GM23338 (cell line): ENCODE measurements around the gene SLC9A1. TPM values are rescaled to one million over a fixed set of nuclear protein-coding genes. Genes with fewer than 3 reads are reported as not detected.

Experiments
- ATAC-seq: fragments of 200-7000 bp; cut with Tn5 transposase; 3 replicates; pipeline ENCODE4 v1.9.1; 2020
- DNase-seq: peaks from one replicate; pipeline ENCODE4 v3.0.0-alpha.2; 2015; ENCODE audit warnings: low spot score
- H2AFZ ChIP-seq: fragments of 200-600 bp; sonication (generic); 2 replicates; pipeline ENCODE4 v1.8.0; 2016; ENCODE audit warnings: antibody characterized with exemption, mild to moderate bottlenecking, moderate library complexity
- H3F3A ChIP-seq: fragments of 200-600 bp; sonication (generic); replicated peaks from 2 replicates; pipeline ENCODE4 v1.8.0; 2017; ENCODE audit warnings: antibody characterized with exemption, mixed run types, low read depth
- H3K27ac ChIP-seq: fragments of 200-600 bp; sonication (generic); 2 replicates; pipeline ENCODE4 v1.6.1; 2016; ENCODE audit warnings: low read depth
- H3K27me3 ChIP-seq: fragments of 200-600 bp; sonication (generic); 2 replicates; pipeline ENCODE4 v1.8.0; 2016; ENCODE audit warnings: mild to moderate bottlenecking, mixed run types, moderate library complexity; ENCODE audit not compliant: insufficient read depth
- H3K36me3 ChIP-seq: fragments of 200-600 bp; sonication (generic); 2 replicates; pipeline ENCODE4 v1.8.0; 2016; ENCODE audit warnings: mild to moderate bottlenecking; ENCODE audit not compliant: insufficient read depth
- H3K4me1 ChIP-seq: fragments of 200-600 bp; sonication (generic); 2 replicates; pipeline ENCODE4 v1.8.0; 2016; ENCODE audit warnings: mild to moderate bottlenecking, moderate library complexity; ENCODE audit not compliant: insufficient read depth
- H3K4me2 ChIP-seq: fragments of 200-600 bp; sonication (generic); 2 replicates; pipeline ENCODE4 v1.7.1; 2017; ENCODE audit warnings: mixed run types
- H3K4me3 ChIP-seq: fragments of 200-600 bp; sonication (generic); 2 replicates; pipeline ENCODE4 v1.6.1; 2016; ENCODE audit warnings: mixed run types
- H3K79me2 ChIP-seq: fragments of 200-600 bp; sonication (generic); replicated peaks from 2 replicates; pipeline ENCODE4 v1.8.0; 2017; ENCODE audit warnings: mild to moderate bottlenecking; ENCODE audit not compliant: insufficient read depth
- H3K9me2 ChIP-seq: fragments of 200-600 bp; sonication (generic); 2 replicates; pipeline ENCODE4 v1.8.0; 2017; ENCODE audit not compliant: insufficient read depth
- H4K20me1 ChIP-seq: fragments of 200-600 bp; sonication (generic); replicated peaks from 2 replicates; pipeline ENCODE4 v1.8.0; 2017; ENCODE audit warnings: mild to moderate bottlenecking; ENCODE audit not compliant: insufficient read depth
- H3K27ac Mint-ChIP-seq: 2 replicates; pipeline ENCODE4 v1.8.0; 2020; ENCODE audit warnings: inconsistent platforms, mild to moderate bottlenecking, moderate library complexity, mixed read lengths
- H3K27me3 Mint-ChIP-seq: 3 replicates; pipeline ENCODE4 v1.8.0; 2022; ENCODE audit warnings: low read depth, mild to moderate bottlenecking, moderate library complexity, mixed read lengths, inconsistent platforms; ENCODE audit not compliant: insufficient read depth, poor library complexity
- H3K36me3 Mint-ChIP-seq: 3 replicates; pipeline ENCODE4 v1.8.0; 2021; ENCODE audit warnings: low read depth, mild to moderate bottlenecking, inconsistent platforms, moderate library complexity, mixed read lengths
- H3K4me1 Mint-ChIP-seq: 3 replicates; pipeline ENCODE4 v1.8.0; 2020; ENCODE audit warnings: mild to moderate bottlenecking, inconsistent platforms, mixed read lengths
- H3K4me3 Mint-ChIP-seq: 3 replicates; pipeline ENCODE4 v1.8.0; 2021; ENCODE audit warnings: moderate library complexity, mild to moderate bottlenecking, inconsistent platforms, mixed read lengths
- H3K9me3 Mint-ChIP-seq: 3 replicates; pipeline ENCODE4 v1.8.0; 2020; ENCODE audit warnings: moderate library complexity, mild to moderate bottlenecking, inconsistent platforms, mixed read lengths
- ETS1 ChIP-seq: IDR thresholded peaks from 2 replicates; pipeline ENCODE4 v1.6.1; 2016; ENCODE audit warnings: antibody characterized with exemption
- EZH2 ChIP-seq: fragments of 200-600 bp; sonication (generic); IDR thresholded peaks from one replicate; pipeline ENCODE4 v1.8.0; 2017; ENCODE audit warnings: antibody characterized with exemption, mild to moderate bottlenecking, low read depth; ENCODE audit not compliant: unreplicated experiment
- EZH2phosphoT487 ChIP-seq: fragments of 200-600 bp; sonication (generic); IDR thresholded peaks from one replicate; pipeline ENCODE4 v1.8.1; 2018; ENCODE audit warnings: antibody characterized with exemption; ENCODE audit not compliant: unreplicated experiment
- NANOG ChIP-seq: IDR thresholded peaks from 2 replicates; pipeline ENCODE4 v1.6.1; 2016; ENCODE audit warnings: antibody characterized with exemption, borderline replicate concordance
- POLR2AphosphoS5 ChIP-seq: IDR thresholded peaks from 2 replicates; pipeline ENCODE4 v1.6.1; 2016; ENCODE audit warnings: antibody characterized with exemption, low read depth
- REST ChIP-seq: IDR thresholded peaks from one replicate; pipeline ENCODE4 v1.6.1; 2018; ENCODE audit warnings: antibody characterized with exemption; ENCODE audit not compliant: unreplicated experiment
- STAT1 ChIP-seq: IDR thresholded peaks from one replicate; pipeline ENCODE4 v1.6.1; 2016; ENCODE audit warnings: antibody characterized with exemption; ENCODE audit not compliant: unreplicated experiment
- ZNF331 ChIP-seq: fragments of 250-450 bp; sonication (Bioruptor Pico); IDR thresholded peaks from 2 replicates; pipeline ENCODE4 v1.5.0; 2020; ENCODE audit warnings: low read depth, mild to moderate bottlenecking, moderate library complexity
- polyA plus RNA-seq: library from polyadenylated mRNA; unstranded; fragments of >200 nt; fragmentation: Nextera tagmentation; extraction: Ambion mirVana; gene quantifications from 2 replicates; pipeline ENCODE4 v1.2.1, GENCODE V29; 2016
- total RNA-seq: library from RNA; depleted of rRNA; stranded (reverse); fragments of >200 nt; shearing (Covaris generic); gene quantifications from 2 replicates; pipeline ENCODE4 v1.2.3, GENCODE V29; 2014

SLC9A1 gene
- total and polyA plus RNA-seq, 2 experiments from 2014 or later: 10.4 to 22.3 TPM

- TF ChIP-seq REST (no peak), POLR2AphosphoS5 (no peak), NANOG (no peak)
Measured at GRCh38 chr1:27152829-27153548, 1.9 kb downstream of the SLC9A1 start (continued).

GRCh38 chr1:27152004-27152828 is 2.7 kb downstream of the SLC9A1 start:
- Mint-ChIP-seq H3K4me1 (peaks cover 34% of the 10 kb centered on the region), H3K27ac (no peak overlapping the region), H3K4me3 (peak overlapping the region; percentile 90), H3K9me3 (no peaks in the 10 kb centered on the region), H3K27me3 (peaks cover 8% of the 10 kb centered on the region), H3K36me3 (no peaks in the 10 kb centered on the region; the same call in 2 of the 3 replicates)
- H3K4me3 ChIP-seq: peak overlapping the region; percentile 86; the same call in 1 of the 2 replicates
- no peak for TF ChIP-seq EZH2
- ATAC-seq (no peak), DNase-seq (no peak)
- peaks cover 18% of the 10 kb centered on the region for H3K4me1 ChIP-seq
- H3K36me3 ChIP-seq: no peaks in the 10 kb centered on the region
- no peak overlapping the region for H2AFZ ChIP-seq
- H4K20me1 ChIP-seq: no peaks in the 10 kb centered on the region; the same call in 1 of the 2 replicates
- H3K27ac ChIP-seq: no peak overlapping the region
- no peak overlapping the region for H3K4me2 ChIP-seq
- no peaks in the 10 kb centered on the region for H3K27me3 ChIP-seq
- H3F3A ChIP-seq: no peaks in the 10 kb centered on the region
- no peaks in the 10 kb centered on the region for H3K9me2 ChIP-seq
- peaks cover 46% of the 10 kb centered on the region for H3K79me2 ChIP-seq

- no peak overlapping the region for H2AFZ ChIP-seq
- H3K4me1 ChIP-seq: peaks cover 25% of the 10 kb centered on the region
- no peaks in the 10 kb centered on the region; the same call in 2 of the 3 replicates for H3K36me3 Mint-ChIP-seq
- H3K9me3 Mint-ChIP-seq: no peaks in the 10 kb centered on the region
- H3K36me3 ChIP-seq: no peaks in the 10 kb centered on the region
- H3K27me3 Mint-ChIP-seq: peaks cover 8% of the 10 kb centered on the region
- H3K4me3 Mint-ChIP-seq: no peak overlapping the region
- no peaks in the 10 kb centered on the region for H3F3A ChIP-seq
- H3K79me2 ChIP-seq: peaks cover 57% of the 10 kb centered on the region
- H3K27me3 ChIP-seq: no peaks in the 10 kb centered on the region
- H3K27ac Mint-ChIP-seq: no peak overlapping the region
- H3K27ac ChIP-seq: no peak overlapping the region
- no peak overlapping the region for H3K4me2 ChIP-seq
- ATAC-seq (no peak), DNase-seq (no peak)
- H3K9me2 ChIP-seq: no peaks in the 10 kb centered on the region
- H4K20me1 ChIP-seq: no peaks in the 10 kb centered on the region; the same call in 1 of the 2 replicates
- no peak overlapping the region for H3K4me3 ChIP-seq
- H3K4me1 Mint-ChIP-seq: peaks cover 42% of the 10 kb centered on the region
- no peak for TF ChIP-seq STAT1
- TF ChIP-seq ZNF331 (CRISPR knock-in tag): no peak
- TF ChIP-seq ETS1: no peak
- TF ChIP-seq EZH2phosphoT487: no peak
Measured at GRCh38 chr1:27150641-27151040, 4.3 kb downstream of the SLC9A1 start.
